ENCODE results near the gene C17orf67. TPM values are rescaled to one million over a fixed set of nuclear protein-coding genes. Genes with fewer than 3 reads are reported as not detected.

The C17orf67 gene
- total RNA-seq, 3 donors from 2014 or later = 0.48 to 2.3 (median 2.0) TPM

- intact Hi-C loops (cut with DNase I; ENCODE audit: low total_unique reads) = no loop called here
- no peak overlapping the region for H3K27ac ChIP-seq
- no peaks in the 10 kb centered on the region for H3K4me1 ChIP-seq
- no peaks in the 10 kb centered on the region for H3K27me3 ChIP-seq
- H3K4me3 ChIP-seq = no peak overlapping the region
- DNase-seq (ENCODE audit: low spot score in 2 of 2) = no peak
- no peaks in the 10 kb centered on the region for H3K9me3 ChIP-seq
- TF ChIP-seq POLR2A (IDR thresholded peaks at IDR 0.05) (no peak), CTCF (IDR thresholded peaks at IDR 0.05) (no peak), POLR2AphosphoS5 (IDR thresholded peaks at IDR 0.05) (no peak)
- no peaks in the 10 kb centered on the region for H3K36me3 ChIP-seq
Measured at GRCh38 chr17:56821847-56822534, 11.7 kb downstream of the C17orf67 start.

GRCh38 chr17:56820207-56820606, 13.5 kb downstream of the C17orf67 start:
- Histone ChIP-seq H3K27me3 (no peaks in the 10 kb centered on the region), H3K9me3 (no peaks in the 10 kb centered on the region), H3K27ac (no peak overlapping the region), H3K4me1 (no peaks in the 10 kb centered on the region), H3K36me3 (no peaks in the 10 kb centered on the region), H3K4me3 (no peak overlapping the region)
- TF ChIP-seq POLR2A (IDR thresholded peaks at IDR 0.05) (no peak), POLR2AphosphoS5 (IDR thresholded peaks at IDR 0.05) (no peak), CTCF (IDR thresholded peaks at IDR 0.05) (no peak)
- DNase-seq (ENCODE audit: low spot score in 2 of 2) = no peak
- intact Hi-C loops (cut with DNase I; ENCODE audit: low total_unique reads) = no loop called here

- Histone ChIP-seq H3K27me3 (no peaks in the 10 kb centered on the region), H3K4me3 (no peak overlapping the region), H3K27ac (no peak overlapping the region), H3K36me3 (no peaks in the 10 kb centered on the region), H3K9me3 (no peaks in the 10 kb centered on the region), H3K4me1 (no peaks in the 10 kb centered on the region)
- intact Hi-C loops (cut with DNase I; ENCODE audit: low total_unique reads) = no loop called here
- no peak for TF ChIP-seq POLR2A (IDR thresholded peaks at IDR 0.05)
- TF ChIP-seq CTCF (IDR thresholded peaks at IDR 0.05) = peak; percentile 83 to 91 (median 84)
- TF ChIP-seq POLR2AphosphoS5 (IDR thresholded peaks at IDR 0.05) = no peak
- DNase-seq (ENCODE audit: low spot score in 2 of 2) = peak in 1 of 2 donors; percentile 44
Measured at GRCh38 chr17:56819431-56820145, 14.1 kb downstream of the C17orf67 start.

GRCh38 chr17:56819030-56819429, 14.7 kb downstream of the C17orf67 start:
- DNase-seq (ENCODE audit: low spot score in 2 of 2) = no peak
- H3K4me1 ChIP-seq = no peaks in the 10 kb centered on the region
- H3K9me3 ChIP-seq = no peaks in the 10 kb centered on the region
- no peaks in the 10 kb centered on the region for H3K27me3 ChIP-seq
- H3K27ac ChIP-seq = no peak overlapping the region
- TF ChIP-seq CTCF (IDR thresholded peaks at IDR 0.05) (no peak), POLR2AphosphoS5 (IDR thresholded peaks at IDR 0.05) (no peak), POLR2A (IDR thresholded peaks at IDR 0.05) (no peak)
- intact Hi-C loops (cut with DNase I; ENCODE audit: low total_unique reads) = no loop called here
- H3K4me3 ChIP-seq = no peak overlapping the region
- H3K36me3 ChIP-seq = no peaks in the 10 kb centered on the region

GRCh38 chr17:56817066-56817465, 16.7 kb downstream of the C17orf67 start:
- Histone ChIP-seq H3K9me3 (no peaks in the 10 kb centered on the region), H3K4me1 (no peaks in the 10 kb centered on the region), H3K36me3 (no peaks in the 10 kb centered on the region), H3K27ac (no peak overlapping the region), H3K4me3 (no peak overlapping the region), H3K27me3 (no peaks in the 10 kb centered on the region)
- DNase-seq (ENCODE audit: low spot score in 2 of 2) = no peak
- intact Hi-C loops (cut with DNase I; ENCODE audit: low total_unique reads) = no loop called here
- TF ChIP-seq POLR2A (IDR thresholded peaks at IDR 0.05) = no peak
- TF ChIP-seq POLR2AphosphoS5 (IDR thresholded peaks at IDR 0.05) = no peak
- TF ChIP-seq CTCF (IDR thresholded peaks at IDR 0.05) = no peak
